HG03460 (cell line): Measurements from ENCODE around the gene NSD2.
"Not testable (repeated sequence)": the region's sequence is repeated elsewhere in the genome, so short reads cannot be mapped to it uniquely, and the experiment has no call there.

Experiments used
- ATAC-seq: cut with Tn5 transposase; IDR thresholded peaks from one replicate; pipeline ENCODE4 v1.9.1; 2021; ENCODE audit not compliant: unreplicated experiment

The NSD2 gene

DNA sequence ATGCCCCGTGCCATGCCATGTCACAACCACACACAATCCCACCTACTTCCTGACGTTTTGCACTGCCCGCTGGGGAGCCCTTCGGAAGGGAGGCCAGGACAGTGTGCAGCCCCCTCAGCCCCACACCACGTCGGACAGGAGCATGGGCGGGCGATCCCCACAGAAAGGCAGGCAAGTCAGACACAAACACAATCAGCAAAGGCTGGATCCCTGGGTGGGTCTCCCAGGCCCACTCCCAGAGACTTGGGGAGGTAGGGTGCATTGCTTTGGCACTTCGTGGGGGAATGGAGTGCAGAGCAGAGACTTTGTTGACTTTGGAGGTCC is 29.3 kb upstream of the NSD2 start:
- ATAC-seq: no peak

DNA sequence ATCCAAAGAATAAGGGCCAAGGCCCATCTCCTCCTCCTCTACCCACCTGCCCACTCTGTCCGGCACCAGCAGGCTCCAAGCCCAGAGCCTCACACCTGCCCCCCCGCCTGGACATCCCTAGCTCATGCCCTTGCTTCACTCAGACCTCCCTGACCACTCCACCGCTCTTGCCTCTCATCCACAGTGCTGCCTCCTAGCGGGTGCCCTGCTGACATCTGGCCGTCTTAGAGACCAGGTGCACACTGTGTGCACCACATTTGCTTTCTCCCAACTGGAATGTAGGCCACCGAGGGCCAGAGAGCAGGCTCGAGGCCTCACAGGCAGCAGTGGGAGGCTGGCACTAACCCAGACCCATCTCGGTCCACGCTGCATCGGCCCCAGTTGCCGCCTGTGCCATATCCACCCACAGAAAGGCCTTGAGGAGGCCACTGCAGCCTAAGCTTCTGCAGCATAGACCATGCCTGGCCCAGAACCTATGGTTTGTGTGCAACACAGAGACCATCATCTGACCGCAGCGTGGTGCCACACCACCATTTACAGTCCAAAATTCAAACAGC is 28.8 kb upstream of the NSD2 start:
- no peak for ATAC-seq

DNA sequence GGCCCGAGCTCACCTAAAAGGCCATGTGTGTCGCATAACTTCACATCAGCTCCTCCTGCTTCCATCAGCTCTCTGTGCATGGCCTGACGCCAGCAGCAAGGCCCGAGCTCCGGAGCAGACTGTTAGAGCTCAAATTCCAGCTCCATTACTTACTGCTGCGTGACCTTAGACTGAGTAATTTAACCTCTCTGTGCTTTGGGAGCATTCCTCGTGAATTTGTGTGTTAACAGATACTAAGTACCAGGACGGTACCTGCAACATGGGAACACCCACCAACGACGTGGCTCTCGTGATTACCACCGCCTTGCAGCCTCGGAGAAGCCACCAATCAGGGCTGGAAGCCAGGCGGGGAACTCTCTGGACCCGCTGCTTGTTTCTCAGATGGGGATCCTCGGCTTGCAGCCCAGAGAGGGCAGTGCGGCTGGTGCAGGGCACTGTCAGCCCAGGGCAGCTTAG is 28.2 kb upstream of the NSD2 start:
- ATAC-seq: no peak

DNA sequence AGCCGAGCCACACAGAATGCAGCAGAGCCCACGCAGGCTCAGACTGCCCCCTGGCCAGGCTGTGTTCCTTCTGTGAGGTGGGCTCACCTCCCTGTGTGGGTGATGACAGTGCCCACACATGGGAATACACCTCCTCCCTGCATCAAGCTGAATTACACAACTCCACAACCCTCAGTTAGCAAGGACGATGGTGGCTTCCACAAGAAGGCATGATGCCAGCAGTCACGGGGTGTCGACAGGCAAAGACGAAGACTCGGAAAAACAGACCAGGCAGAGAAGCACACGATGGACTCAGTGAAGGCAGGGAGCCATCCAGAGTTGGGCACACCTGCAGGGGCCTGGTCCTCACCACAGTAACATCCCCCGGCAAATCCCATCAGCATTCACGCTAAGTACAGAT is 27.3 kb upstream of the NSD2 start:
- ATAC-seq: no peak

DNA sequence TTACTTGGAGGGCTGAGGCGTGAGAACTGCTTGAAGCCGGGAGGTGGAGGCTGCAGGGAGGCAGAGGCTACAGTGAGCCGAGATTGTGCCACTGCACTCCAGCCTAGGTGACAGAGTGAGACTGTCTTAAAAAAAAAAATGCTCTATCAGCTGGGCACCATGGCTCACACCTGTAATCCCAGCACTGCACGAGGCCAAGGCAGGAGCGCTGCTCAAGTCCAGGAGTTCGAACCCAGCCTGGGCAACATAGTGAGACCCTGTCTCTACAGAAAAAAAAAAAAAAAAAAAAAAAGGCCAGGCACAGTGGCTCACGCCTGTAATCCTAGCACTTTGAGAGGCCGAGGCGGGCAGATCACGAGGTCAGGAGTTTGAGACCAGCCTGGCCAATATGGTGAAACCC is 26.6 kb upstream of the NSD2 start:
- ATAC-seq: not testable (repeated sequence)

DNA sequence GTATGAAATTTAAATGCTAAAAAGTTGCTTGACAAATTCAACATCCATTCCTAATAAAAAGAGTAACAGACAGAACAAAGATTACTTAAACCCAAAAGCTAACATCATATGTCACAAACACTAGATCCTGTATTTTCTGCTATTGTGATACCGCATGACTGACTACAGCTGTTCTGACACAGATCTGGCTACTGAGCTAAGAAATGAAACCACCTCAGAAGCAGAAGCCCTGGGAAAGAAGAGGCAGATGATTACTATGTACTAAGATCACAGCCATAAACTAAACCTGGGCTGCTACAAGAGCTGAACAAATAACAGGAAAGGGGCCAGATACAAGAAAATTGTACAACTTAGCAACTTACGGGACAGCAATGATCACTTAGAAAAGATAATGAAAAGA is 24.6 kb upstream of the NSD2 start:
- ATAC-seq: no peak

DNA sequence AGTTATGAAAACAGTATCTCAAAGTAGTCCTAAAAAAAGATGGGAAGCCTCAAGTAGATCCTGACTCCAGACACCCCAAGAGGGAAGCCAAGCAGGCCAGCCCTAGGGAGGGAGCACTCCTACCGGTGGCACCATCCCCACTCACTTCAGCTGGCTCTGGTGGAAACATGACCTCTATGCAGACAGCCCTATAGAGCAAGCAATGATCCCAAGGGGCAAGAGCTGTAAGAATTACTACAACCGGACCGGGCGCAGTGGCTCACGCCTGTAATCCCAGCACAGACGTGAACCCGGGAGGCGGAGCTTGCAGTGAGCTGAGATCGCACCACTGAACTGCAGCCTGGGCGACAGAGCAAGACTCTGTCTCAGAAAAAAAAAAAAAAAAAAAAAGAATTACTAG is 20.9 kb upstream of the NSD2 start:
- no peak for ATAC-seq

DNA sequence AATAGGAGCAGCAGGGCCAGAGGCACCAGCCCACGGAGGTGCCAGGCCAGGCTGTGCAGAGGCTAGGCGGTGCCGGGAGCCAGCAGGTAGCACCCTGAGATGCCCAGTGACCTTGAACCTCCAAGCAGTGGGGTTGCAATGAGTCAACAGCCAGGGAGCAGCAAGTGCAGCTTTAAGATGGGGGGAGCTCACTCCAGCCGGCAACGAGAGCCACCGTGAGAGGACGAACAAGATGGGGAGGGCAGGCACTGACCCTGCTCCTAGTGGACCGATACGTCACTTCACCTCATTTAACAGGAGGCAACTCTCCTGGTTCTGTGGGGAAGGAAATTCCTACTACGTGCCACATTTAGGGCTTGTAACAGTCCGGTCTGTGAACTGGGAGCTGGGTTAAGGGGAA is 20.0 kb upstream of the NSD2 start:
- no peak for ATAC-seq

DNA sequence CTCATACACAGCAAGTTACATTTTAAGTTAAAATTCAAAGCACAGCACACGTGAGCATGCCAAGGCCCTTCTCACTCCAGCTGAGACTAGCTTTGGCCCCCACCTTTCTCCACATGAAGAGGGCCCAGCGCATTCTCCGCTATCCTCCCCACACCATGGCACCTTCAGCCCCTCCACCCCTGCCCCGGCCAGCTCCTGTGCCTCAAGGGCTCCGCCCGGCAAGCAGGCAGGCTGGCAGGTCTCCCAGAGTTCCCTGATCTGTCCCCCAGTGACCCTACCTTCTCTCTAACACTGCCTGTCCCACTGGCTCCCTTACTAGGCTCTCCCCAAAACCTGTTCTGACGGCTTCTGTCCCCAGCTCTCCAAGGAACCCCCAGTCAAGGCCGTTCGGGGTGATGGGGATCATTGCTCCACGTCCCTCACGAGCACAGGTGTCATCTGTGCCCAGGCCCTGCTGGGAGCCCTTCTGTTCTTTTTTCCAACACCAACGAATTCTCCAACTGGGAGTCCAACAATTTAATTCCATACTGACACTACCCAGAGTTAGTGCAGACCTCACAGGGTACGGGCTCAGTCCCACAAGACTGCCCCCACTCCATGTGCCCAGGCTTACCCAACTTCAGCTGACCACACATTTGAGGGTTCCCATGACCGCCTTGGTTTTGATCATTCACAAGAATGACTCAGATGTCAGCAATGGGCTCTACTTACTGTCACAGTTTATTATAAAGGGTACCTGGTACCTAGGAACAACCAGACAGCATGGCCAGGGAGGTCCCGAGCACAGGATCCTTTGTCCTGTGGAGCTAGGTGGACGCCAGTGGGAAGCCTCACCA is 19.4 kb upstream of the NSD2 start:
- no peak for ATAC-seq

DNA sequence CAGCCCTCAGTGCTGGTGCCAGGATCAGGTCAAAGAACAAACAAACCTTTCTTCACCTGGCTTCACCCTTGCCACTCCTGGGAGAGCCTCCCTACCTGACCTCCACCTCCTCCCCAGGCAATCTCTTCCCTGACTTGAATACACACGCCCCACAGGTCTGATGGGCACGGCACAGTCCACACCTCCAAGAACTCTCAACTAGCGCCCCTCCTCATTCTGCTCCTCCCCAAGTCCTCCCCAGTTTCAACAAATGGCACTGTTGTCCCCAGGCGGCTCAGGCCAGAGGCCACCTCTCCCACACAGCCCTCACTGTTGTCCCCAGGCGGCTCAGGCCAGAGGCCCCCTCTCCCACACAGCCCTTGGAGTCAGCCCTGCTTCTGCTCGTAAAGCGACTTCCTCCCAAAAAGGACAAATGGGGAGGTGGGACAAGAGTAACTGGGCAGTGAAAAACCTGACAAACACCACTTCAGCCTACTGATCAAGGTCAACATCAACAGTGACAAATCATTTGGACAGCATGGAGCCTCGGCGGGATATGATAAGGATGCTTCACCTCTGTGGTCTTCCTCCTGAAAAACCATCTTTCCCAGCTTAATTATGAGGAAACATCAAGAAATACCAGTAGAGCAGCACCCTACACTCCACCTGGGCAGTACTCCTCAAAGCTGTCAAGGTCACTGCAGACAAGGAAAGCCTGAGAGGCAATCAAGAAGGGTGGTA is 18.1 kb upstream of the NSD2 start:
- ATAC-seq: no peak

DNA sequence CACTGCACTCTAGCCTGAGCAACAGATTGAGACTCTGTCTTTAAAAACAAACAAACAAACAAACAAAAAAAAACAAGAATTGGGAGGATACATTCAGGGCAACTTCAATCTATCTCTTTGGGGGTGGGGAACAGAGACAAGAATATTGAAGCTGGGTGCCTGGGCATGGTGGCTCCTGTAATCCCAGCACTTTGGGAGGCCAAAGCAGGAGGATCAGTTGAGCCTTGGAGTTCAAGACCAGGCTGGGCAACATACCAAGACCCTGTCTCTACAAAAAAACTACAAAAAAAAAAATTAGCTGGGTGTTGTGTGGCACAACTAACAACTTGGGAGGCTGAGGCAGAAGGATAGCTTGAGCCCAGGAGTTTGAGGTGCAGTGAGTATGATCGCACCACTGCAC is 16.4 kb upstream of the NSD2 start:
- no peak for ATAC-seq

DNA sequence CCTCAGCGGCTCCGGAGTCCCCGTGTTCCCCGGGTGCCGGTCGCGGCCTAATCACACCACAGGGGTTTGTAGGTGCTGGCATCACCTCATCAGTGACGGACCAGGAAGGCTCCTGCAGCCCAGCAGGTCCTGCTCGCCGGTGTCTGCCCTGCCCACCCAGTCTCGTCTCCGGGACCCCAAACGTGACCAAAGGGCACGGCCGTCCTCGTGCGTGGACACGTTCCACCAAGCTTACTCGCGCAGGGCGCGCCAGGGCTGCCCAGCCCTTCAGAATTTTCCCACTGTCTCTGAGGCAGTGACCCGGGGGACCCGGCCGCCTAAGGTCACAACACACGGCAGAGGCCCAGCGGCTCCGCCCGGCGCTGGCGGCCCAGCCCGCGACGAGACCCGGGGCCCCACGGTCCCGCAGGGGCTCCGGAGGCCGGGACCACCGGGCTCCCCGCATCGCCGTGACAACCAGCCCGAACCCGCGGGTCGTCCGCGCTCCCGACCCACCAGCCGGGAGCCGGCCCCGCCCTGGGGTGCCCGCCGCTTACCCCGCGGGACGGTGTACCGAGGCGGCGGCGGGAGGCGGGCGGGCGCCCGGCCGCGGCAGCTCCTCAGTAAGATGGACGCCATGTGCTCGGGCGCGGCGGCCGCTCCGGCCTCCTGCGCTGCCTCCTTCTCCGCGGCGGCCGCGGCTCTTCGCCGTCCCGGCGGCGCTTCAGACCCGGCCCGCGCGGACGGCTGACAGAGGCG is 15.7 kb upstream of the NSD2 start:
- ATAC-seq: peak; percentile 21

DNA sequence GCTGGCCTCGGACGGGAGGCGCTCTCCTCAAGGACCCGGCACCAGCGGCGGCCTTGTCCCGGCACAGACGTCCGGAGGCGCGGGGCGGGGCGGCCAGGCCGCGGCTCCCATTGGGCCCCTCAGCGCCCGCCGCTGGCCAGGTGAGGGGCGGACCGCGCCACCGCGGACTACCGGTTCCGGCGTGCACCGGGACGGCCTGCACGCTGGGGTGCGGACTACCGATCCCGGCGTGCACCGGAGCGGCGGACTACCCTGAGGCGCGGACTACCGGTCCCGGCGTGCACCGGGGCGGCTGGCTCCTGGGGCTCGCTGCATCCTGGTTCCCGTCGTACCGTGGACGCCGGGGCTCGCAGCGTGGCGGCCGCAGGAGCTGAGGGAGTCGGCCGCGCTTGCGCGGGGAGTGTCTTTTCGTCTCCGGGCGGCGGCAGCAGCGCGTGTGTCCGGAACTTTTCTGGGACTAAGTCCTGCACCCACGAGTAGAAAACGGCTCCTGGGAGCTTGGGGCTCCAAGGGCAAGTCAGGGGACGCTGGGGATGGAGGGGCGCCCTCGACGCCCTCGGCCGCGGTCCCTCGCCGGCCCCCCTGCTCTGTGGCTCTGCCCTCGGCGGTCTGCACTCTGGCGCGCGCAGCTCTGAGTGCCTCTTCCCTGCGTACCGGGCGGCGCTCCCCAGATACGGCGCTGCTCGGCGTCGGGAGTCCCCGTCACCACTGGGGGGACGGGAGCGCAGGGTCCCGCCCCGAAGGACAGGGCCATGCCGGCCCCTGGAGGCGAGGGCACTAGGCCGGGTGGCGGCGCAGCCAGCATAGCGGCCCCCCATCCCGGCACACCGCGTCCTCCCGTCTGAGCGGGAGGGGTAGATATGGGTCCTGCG is 14.9 kb upstream of the NSD2 start, which contains the start of gene LETM1:
LETM1 (minus strand) TSS at position 86 of the 872 bp plus-strand sequence. CDS start 206 bp downstream, outside the sequence.
- ATAC-seq: peak; percentile 88

DNA sequence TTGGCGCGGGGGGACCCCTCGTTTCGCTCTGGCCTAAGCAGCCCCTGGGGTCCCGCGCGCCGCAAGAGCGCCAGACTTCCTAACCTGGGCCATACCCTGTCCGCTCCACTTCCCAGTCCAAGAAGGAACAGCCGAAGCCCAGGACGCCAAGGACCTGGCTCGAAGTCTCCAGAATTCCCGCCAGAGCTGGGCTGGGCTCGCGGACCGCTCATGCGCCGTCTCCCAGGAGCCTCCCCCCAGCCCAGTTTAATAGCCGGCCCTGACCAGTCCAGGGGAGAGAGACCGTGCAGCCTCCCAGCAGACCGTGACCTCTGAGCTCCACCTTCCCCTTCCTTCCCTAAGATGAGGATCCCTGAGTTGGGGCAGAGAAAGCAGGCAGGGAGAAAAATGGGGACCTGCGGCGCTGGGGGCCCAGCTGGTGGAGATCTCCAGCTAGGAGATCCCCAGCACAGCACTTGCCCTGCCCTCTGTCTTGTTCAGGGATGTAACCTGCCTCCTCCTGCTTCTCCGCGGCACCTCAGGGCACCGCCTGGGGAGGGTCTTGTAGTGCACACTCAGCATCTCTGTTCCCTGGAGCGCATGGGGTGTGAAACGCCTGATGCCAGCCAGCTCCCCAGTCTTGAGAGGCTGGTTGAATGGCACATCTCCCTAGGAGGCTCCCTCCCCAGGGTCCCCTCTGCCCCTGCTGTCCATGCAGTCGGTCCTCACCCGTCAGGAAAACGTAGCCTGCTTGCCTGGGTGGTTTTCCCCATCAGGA is 14.1 kb upstream of the NSD2 start:
- no peak for ATAC-seq

DNA sequence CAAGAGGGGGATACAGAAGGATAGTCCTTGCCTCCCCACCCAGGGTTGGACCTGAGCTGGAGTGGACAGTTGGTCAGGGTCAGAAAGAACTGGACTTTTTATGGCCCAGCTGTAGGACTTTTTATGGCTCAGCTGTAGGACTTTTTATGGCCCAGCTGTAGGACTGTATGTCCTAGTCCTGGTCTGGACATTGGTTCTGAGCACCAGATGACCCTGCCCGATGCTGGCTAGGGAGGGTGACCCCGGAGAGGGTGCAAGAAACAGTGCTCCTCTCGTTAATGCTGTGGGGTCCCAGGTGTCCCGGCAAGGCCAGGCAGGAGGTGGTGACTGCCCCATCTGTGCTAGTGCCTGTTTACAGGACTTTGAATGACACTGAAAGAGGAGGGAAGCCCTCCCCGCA is 13.3 kb upstream of the NSD2 start:
- no peak for ATAC-seq

DNA sequence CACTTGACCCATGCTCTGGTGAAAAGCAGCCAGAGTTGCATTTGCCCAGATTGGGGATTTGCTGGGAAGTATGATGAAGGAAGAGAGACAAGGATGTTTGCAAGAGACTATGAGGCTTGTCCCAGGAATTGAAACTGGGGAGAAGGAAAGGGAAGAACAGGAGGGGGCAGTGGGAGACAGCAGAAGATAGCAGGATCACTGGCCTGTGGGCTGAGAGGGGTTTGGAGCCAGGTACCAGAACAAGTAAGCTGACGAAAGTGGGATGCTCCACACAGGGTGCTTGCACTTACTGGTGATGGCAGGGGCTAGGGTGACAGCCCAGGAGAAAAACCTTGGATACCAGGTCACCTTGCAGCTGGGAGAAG is 11.8 kb upstream of the NSD2 start:
- ATAC-seq: no peak

DNA sequence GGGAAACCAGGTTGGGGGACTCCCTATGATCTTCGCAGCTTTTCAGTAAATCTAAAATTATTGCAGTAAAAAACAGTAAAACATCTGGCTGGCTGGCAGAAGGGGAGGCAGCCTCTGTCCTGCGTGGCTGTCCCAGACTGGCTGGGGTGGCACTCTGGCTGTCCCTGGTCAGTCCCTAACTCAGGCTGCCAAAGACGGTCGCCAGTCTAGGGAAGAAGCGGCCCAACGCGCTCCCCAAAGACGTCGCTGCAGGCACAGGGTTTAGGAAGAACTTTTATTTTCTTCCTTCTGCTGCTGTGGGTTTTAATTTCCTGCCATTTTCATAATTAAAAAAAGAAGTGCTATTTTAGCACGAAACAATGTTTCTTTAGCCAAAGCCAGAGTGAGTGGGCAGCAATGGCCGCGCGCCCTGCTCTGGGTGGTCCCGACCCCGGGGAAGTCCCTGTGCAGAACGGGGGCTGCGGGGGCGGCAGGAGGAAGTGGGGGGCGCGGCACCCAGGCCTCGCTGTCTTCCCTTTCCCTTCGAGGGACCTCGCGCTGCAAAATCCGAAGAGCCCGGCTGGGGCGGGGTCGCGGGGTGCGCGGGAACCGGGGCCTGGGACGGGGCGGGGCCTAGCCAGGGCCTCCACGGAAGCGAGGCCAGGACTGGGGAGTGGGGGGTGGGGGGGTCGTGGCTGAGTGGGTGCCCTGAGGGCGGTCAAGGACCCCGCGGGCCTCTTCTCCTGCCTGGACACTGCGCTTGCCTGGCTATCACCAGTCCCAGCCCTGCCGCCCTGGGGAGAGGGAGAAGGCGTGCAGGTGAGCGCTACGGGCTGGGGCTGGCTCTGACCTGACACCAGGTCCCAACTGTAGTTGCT is 8.9 kb upstream of the NSD2 start:
- ATAC-seq: no peak

DNA sequence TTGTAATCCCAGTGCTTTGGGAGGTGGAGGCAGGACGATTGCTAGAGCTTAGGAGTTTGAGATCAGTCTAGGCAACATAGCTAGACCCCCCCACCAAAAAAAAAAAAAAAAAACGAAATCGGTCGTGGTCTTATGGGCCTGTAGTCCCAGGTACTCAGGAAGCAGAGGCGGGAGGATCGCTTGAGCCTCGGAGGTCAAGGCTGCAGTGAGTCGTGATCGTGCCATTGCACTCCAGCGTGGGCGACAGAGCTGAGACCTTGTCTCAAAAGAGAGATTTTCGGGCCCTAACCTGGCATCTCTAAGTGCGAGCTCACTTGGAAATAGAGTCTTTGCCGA is 8.3 kb upstream of the NSD2 start:
- no peak for ATAC-seq
